ENCODE results near the gene PAN2. TPM values are rescaled to one million over a fixed set of nuclear protein-coding genes. Genes with fewer than 3 reads are reported as not detected.
"Not testable (repeated sequence)": the region's sequence is repeated elsewhere in the genome, so short reads cannot be mapped to it uniquely, and the experiment has no call there.

Gene PAN2
- total RNA-seq, 1 donor from 2014 or later, result 38.6 TPM

GRCh38 chr12:56321610-56322009 is 12.2 kb downstream of the PAN2 start:
- DNase-seq; ATAC-seq (ENCODE audit: poor library complexity); intact Hi-C loops (cut with DNase I): not testable (repeated sequence)

GRCh38 chr12:56321027-56321426 is 12.8 kb downstream of the PAN2 start:
- DNase-seq, result no peak
- no peak for ATAC-seq (ENCODE audit: poor library complexity)
- intact Hi-C loops (cut with DNase I), result no loop called here

GRCh38 chr12:56317675-56318074 is 16.1 kb downstream of the PAN2 start:
- intact Hi-C loops (cut with DNase I), result no loop called here
- no peak for DNase-seq
- ATAC-seq (ENCODE audit: poor library complexity), result no peak

GRCh38 chr12:56315622-56316473 is 18.0 kb downstream of the PAN2 start, which contains the start of gene CNPY2:
Gene CNPY2, minus strand, starts transcription at chr12:56315988. Its CDS starts 771 bp downstream, at chr12:56315217.
- ATAC-seq (ENCODE audit: poor library complexity) (peak; percentile 96), DNase-seq (peak; percentile 97)
- intact Hi-C loops (cut with DNase I), result no loop called here

GRCh38 chr12:56315249-56315621 is 18.6 kb downstream of the PAN2 start:
- ATAC-seq (ENCODE audit: poor library complexity) (no peak), DNase-seq (no peak)
- intact Hi-C loops (cut with DNase I), result no loop called here

- DNase-seq (no peak), ATAC-seq (ENCODE audit: poor library complexity) (no peak)
- intact Hi-C loops (cut with DNase I), result no loop called here
Observed at GRCh38 chr12:56311003-56311402, 22.8 kb downstream of the PAN2 start.

GRCh38 chr12:56308714-56309113 is 25.1 kb downstream of the PAN2 start:
- intact Hi-C loops (cut with DNase I), result no loop called here
- ATAC-seq (ENCODE audit: poor library complexity) (no peak), DNase-seq (no peak)

GRCh38 chr12:56307221-56307965 is 26.4 kb downstream of the PAN2 start:
- intact Hi-C loops (cut with DNase I), result no loop called here
- no peak for DNase-seq

GRCh38 chr12:56304872-56305590 is 28.8 kb downstream of the PAN2 start:
- no peak for DNase-seq
- intact Hi-C loops (cut with DNase I), result no loop called here
- no peak for ATAC-seq (ENCODE audit: poor library complexity)

More at GRCh38 chr12:56307221-56307965, 26.4 kb downstream of the PAN2 start:
- no peak for ATAC-seq (ENCODE audit: poor library complexity)

- ATAC-seq (ENCODE audit: poor library complexity), result no peak
- no peak for DNase-seq
- intact Hi-C loops (cut with DNase I), result no loop called here
Observed at GRCh38 chr12:56304276-56304675, 29.5 kb downstream of the PAN2 start.

- peak; percentile 28 for ATAC-seq (ENCODE audit: poor library complexity)
- no peak for DNase-seq
- intact Hi-C loops (cut with DNase I), result no loop called here
Observed at GRCh38 chr12:56300644-56301464, 32.9 kb downstream of the PAN2 start.

- intact Hi-C loops (cut with DNase I), result no loop called here
- ATAC-seq (ENCODE audit: poor library complexity) (peak; percentile 97), DNase-seq (peak; percentile 99)
Observed at GRCh38 chr12:56299853-56300643, 33.8 kb downstream of the PAN2 start, which contains the start of gene CS. Gene CS, minus strand, starts transcription at chr12:56300330. Its CDS starts 129 bp downstream, at chr12:56300201.

- intact Hi-C loops (cut with DNase I), result no loop called here
- no peak for DNase-seq
- peak; percentile 7 for ATAC-seq (ENCODE audit: poor library complexity)
Observed at GRCh38 chr12:56299308-56299852, 34.4 kb downstream of the PAN2 start.

- intact Hi-C loops (cut with DNase I), result no loop called here
- DNase-seq (no peak), ATAC-seq (ENCODE audit: poor library complexity) (no peak)
Observed at GRCh38 chr12:56298828-56299227, 35.0 kb downstream of the PAN2 start.

- intact Hi-C loops (cut with DNase I), result no loop called here
- DNase-seq, result no peak
- ATAC-seq (ENCODE audit: poor library complexity), result no peak
Observed at GRCh38 chr12:56297400-56297799, 36.4 kb downstream of the PAN2 start.

- intact Hi-C loops (cut with DNase I), result no loop called here
- ATAC-seq (ENCODE audit: poor library complexity) (no peak), DNase-seq (no peak)
Observed at GRCh38 chr12:56296295-56296694, 37.5 kb downstream of the PAN2 start.

GRCh38 chr12:56293795-56294194 is 40.0 kb downstream of the PAN2 start:
- no peak for ATAC-seq (ENCODE audit: poor library complexity)
- no peak for DNase-seq
- intact Hi-C loops (cut with DNase I), result no loop called here

Measured in Right ventricle myocardium superior (tissue), 1 donor.